K562 (cell line): ENCODE measurements around the gene ATG10. TPM values are rescaled to one million over a fixed set of nuclear protein-coding genes. Genes with fewer than 3 reads are reported as not detected.

ENCODE experiments used
- ATAC-seq: fragments of 200-7000 bp; cut with Tn5 transposase; 3 replicates; pipeline ENCODE4 v1.9.1; 2020; ENCODE audit warnings: moderate library complexity
- BruUV-seq: library from RNA; stranded (reverse); fragments of 400-500 nt; replicated peaks from 2 replicates; lab custom pipeline; 2021; lab: Mats Ljungman, UMichigan
- CTCF ChIA-PET: fragments of 300-600 bp; formaldehyde crosslinking; extraction: SDS; loops from one replicate; lab custom pipeline; 2021; ENCODE audit warnings: low intra/inter-chr PET ratio; lab: Yijun Ruan, JAX
- POLR2A ChIA-PET: fragments of 300-600, 350-650 bp; sonication (Branson Sonifier 250); formaldehyde crosslinking; extraction: SDS; loops from one replicate; lab custom pipeline; 2021; ENCODE audit warnings: antibody characterized with exemption, inconsistent platforms; lab: Yijun Ruan, JAX
- DNase-seq, 4 experiments: peaks; one replicate each; pipeline versions ENCODE4 v3.0.0 to v3.0.0-alpha.2; 2011 to 2018; ENCODE audit warnings: low spot score in 3 of 4, mixed read lengths in 3 of 4; ENCODE audit errors: extremely low read depth in 1 of 4
- FAIRE-seq: peaks from 2 replicates; lab custom pipeline; 2011; peaks lifted over from hg19 to GRCh38; lab: Jason Lieb, UNC
- H2AFZ ChIP-seq: 2 replicates; pipeline ENCODE4 v1.6.0; 2011; ENCODE audit warnings: low read depth, low read length, control low read depth, inconsistent platforms
- H3K27ac ChIP-seq: fragments of 200-600 bp; 3 replicates; pipeline ENCODE4 v1.8.0; 2011; ENCODE audit warnings: low read depth, mild to moderate bottlenecking, control low read depth, inconsistent platforms, low read length, moderate library complexity, mixed read lengths; ENCODE audit errors: extremely low read depth
- H3K27me3 ChIP-seq, 2 experiments: fragments of 300-600 bp in 1 of 2; 2 replicates in 1 of 2; 3 replicates in 1 of 2; pipeline versions ENCODE4 v1.6.0 to v1.8.0; 2011; ENCODE audit warnings: inconsistent platforms in 2 of 2, low read length in 2 of 2, mild to moderate bottlenecking in 1 of 2, mixed read lengths in 1 of 2, moderate library complexity in 1 of 2; ENCODE audit not compliant: control insufficient read depth in 2 of 2, insufficient read depth in 2 of 2
- H3K36me3 ChIP-seq: fragments of 300-600 bp; 3 replicates; pipeline ENCODE4 v1.8.0; 2011; ENCODE audit warnings: mild to moderate bottlenecking, low read length, inconsistent platforms; ENCODE audit not compliant: control insufficient read depth, insufficient read depth
- H3K4me1 ChIP-seq, 2 experiments: fragments of 200-600 bp in 1 of 2; replicated peaks in 1 of 2; 2 replicates in 1 of 2; 3 replicates in 1 of 2; pipeline versions ENCODE4 v1.5.1 to v1.8.0; 2011; ENCODE audit warnings: inconsistent platforms in 2 of 2, low read length in 2 of 2, mild to moderate bottlenecking in 1 of 2, mixed read lengths in 1 of 2, moderate library complexity in 1 of 2; ENCODE audit not compliant: control insufficient read depth in 2 of 2, insufficient read depth in 2 of 2
- H3K4me2 ChIP-seq: 2 replicates; pipeline ENCODE4 v1.6.1; 2011; ENCODE audit warnings: low read length, control low read depth, inconsistent platforms, mixed read lengths; ENCODE audit not compliant: insufficient read depth
- H3K4me3 ChIP-seq: fragments of 200-600 bp; sonication (generic), shearing (Covaris generic); 2 replicates; pipeline ENCODE4 v1.5.1; 2016; ENCODE audit warnings: control low read depth, inconsistent platforms
- H3K79me2 ChIP-seq: fragments of 200-600 bp; 3 replicates; pipeline ENCODE4 v1.8.0; 2011; ENCODE audit warnings: low read length, inconsistent platforms; ENCODE audit not compliant: control insufficient read depth, insufficient read depth
- H3K9ac ChIP-seq, 2 experiments: 2 replicates each; pipeline versions ENCODE4 v1.6.0 to v1.6.1; 2011; ENCODE audit warnings: low read depth in 2 of 2, low read length in 2 of 2, control low read depth in 1 of 2, inconsistent platforms in 1 of 2, mild to moderate bottlenecking in 1 of 2, mixed read lengths in 1 of 2; ENCODE audit not compliant: insufficient read depth in 1 of 2
- H3K9me1 ChIP-seq: one replicate; pipeline ENCODE4 v1.6.0; 2011; ENCODE audit warnings: inconsistent platforms, mild to moderate bottlenecking, low read length, moderate library complexity; ENCODE audit not compliant: control insufficient read depth, insufficient read depth
- H3K9me3 ChIP-seq: replicated peaks from 2 replicates; pipeline ENCODE4 v1.5.1; 2011; ENCODE audit warnings: low read depth, low read length, inconsistent platforms; ENCODE audit not compliant: control insufficient read depth, insufficient read depth
- H4K20me1 ChIP-seq: replicated peaks from 2 replicates; pipeline ENCODE4 v1.6.1; 2011; ENCODE audit warnings: low read length, inconsistent platforms, mixed read lengths; ENCODE audit not compliant: control insufficient read depth, insufficient read depth
- CEBPB ChIP-seq: fragments of 450-650 bp; IDR thresholded peaks from 2 replicates; pipeline ENCODE4 v1.6.1; 2016; ENCODE audit warnings: missing genetic modification characterization, missing compliant biosample characterization
- CEBPG ChIP-seq, 3 experiments: fragments of 200-800 bp in 1 of 3; sonication (Bioruptor generic) in 1 of 3; sonication (generic) in 1 of 3; formaldehyde crosslinking in 1 of 3; IDR thresholded peaks in 2 of 3; conservative IDR thresholded peaks in 1 of 3; 2 replicates each; pipeline versions ENCODE4 v1.6.1 to v1.8.0; 2016 to 2022; ENCODE audit warnings: missing compliant biosample characterization in 2 of 3, missing genetic modification characterization in 2 of 3, mild to moderate bottlenecking in 1 of 3, missing genetic modification reagents in 1 of 3
- GABPB2 ChIP-seq: fragments of 250-450 bp; sonication (Bioruptor Pico); conservative IDR thresholded peaks from 2 replicates; pipeline ENCODE4 v1.5.1; 2021; ENCODE audit warnings: mild to moderate bottlenecking
- JUND ChIP-seq, 2 experiments: IDR thresholded peaks; 2 replicates in 1 of 2; 3 replicates in 1 of 2; pipeline ENCODE4 v1.6.1; 2011; ENCODE audit warnings: borderline replicate concordance in 2 of 2, low read depth in 2 of 2, low read length in 2 of 2, improper control_type of control experiment in 1 of 2, missing biosample characterization in 1 of 2, missing genetic modification characterization in 1 of 2, missing genetic modification reagents in 1 of 2
- PPARD ChIP-seq: fragments of 250-450 bp; sonication (Bioruptor Pico); IDR thresholded peaks from 2 replicates; pipeline ENCODE4 v1.8.0; 2022; ENCODE audit warnings: inconsistent platforms, mild to moderate bottlenecking, moderate library complexity
- PTBP1 ChIP-seq: fragments of 200-400 bp; formaldehyde crosslinking; IDR thresholded peaks from 2 replicates; pipeline ENCODE4 v1.6.1; 2017; ENCODE audit warnings: low read depth, low read length
- SP2 ChIP-seq: IDR thresholded peaks from 2 replicates; pipeline ENCODE4 v1.6.1; 2011; ENCODE audit warnings: mild to moderate bottlenecking, low read depth, low read length, moderate library complexity; ENCODE audit not compliant: poor library complexity, severe bottlenecking; ENCODE audit errors: extremely low read depth
- ZFP30 ChIP-seq: fragments of 250-450 bp; sonication (Bioruptor Pico); IDR thresholded peaks from 2 replicates; pipeline ENCODE4 v1.8.0; 2022; ENCODE audit warnings: moderate library complexity, mild to moderate bottlenecking, inconsistent platforms, borderline replicate concordance
- WGBS: fragments of 100-300 bp; shearing (Covaris generic); methylation state at CpG from one replicate; pipeline ENCODE4 v1.1.6; 2016; ENCODE audit warnings: low coverage, mixed read lengths; ENCODE audit not compliant: insufficient coverage; ENCODE audit errors: missing lambda C conversion rate; 5-methylcytosine and 5-hydroxymethylcytosine counted together
- in situ Hi-C: fragments of 300-500 bp; cut with MboI; formaldehyde crosslinking; loops from 4 replicates; pipeline ENCODE4 v1.15.0; 2018; ENCODE audit warnings: inconsistent platforms, mixed read lengths
- intact Hi-C: fragments of 100-400 bp; cut with micrococcal nuclease; formaldehyde crosslinking; loops from 2 replicates; pipeline ENCODE4 v1.14.2; 2022
- polyA plus RNA-seq, 8 experiments: library from polyadenylated mRNA; depleted of rRNA in 4 of 8; stranded (reverse) in 5 of 8; unstranded in 3 of 8; fragments of >200 nt; fragmentation: Nextera tagmentation in 2 of 8; fragmentation: Illumina TruSeq in 1 of 8; extraction: Ambion mirVana in 2 of 8; extraction: Trizol in 1 of 8; gene quantifications; 2 replicates each; pipeline versions ENCODE4 v1.2.1 to v1.2.3, GENCODE V29; 2011 to 2014; ENCODE audit warnings: inconsistent platforms in 1 of 8, missing spikeins in 1 of 8
- total RNA-seq, 7 experiments: library from RNA; depleted of rRNA in 6 of 7; stranded (reverse); fragments of >200 nt in 6 of 7; fragmentation: Illumina TruSeq in 2 of 7; extraction: Trizol in 2 of 7; gene quantifications; 2 replicates each; pipeline versions ENCODE4 v1.2.1 to v1.2.3, GENCODE V29; 2011 to 2021; ENCODE audit warnings: low replicate concordance in 1 of 7
- TF ChIP-seq, protein P1 (sequence below): fragments of 450-650 bp; IDR thresholded peaks from 2 replicates; pipeline ENCODE4 v1.6.1; 2016; ENCODE audit warnings: missing biosample characterization, missing genetic modification characterization
- TF ChIP-seq, protein P2 (sequence below), 2 experiments: fragments of 450-650 bp in 1 of 2; sonication (generic) in 1 of 2; formaldehyde crosslinking in 1 of 2; IDR thresholded peaks in 1 of 2; conservative IDR thresholded peaks in 1 of 2; 2 replicates each; pipeline versions ENCODE4 v1.6.1 to v1.8.1; 2016 to 2023; ENCODE audit warnings: mild to moderate bottlenecking in 2 of 2, moderate library complexity in 2 of 2, inconsistent platforms in 1 of 2, missing genetic modification reagents in 1 of 2
- TF ChIP-seq, protein P3 (sequence below): fragments of 450-650 bp; formaldehyde crosslinking; IDR thresholded peaks from 2 replicates; pipeline ENCODE4 v1.4.0; 2022; ENCODE audit warnings: mild to moderate bottlenecking, moderate library complexity

Gene ATG10
- total and polyA plus RNA-seq, 9 of the 15 experiments (the other 6 are each of a cell fraction or from before 2014, with no cell fraction given): 7.0 to 18.8 (median 14.6) TPM

DNA sequence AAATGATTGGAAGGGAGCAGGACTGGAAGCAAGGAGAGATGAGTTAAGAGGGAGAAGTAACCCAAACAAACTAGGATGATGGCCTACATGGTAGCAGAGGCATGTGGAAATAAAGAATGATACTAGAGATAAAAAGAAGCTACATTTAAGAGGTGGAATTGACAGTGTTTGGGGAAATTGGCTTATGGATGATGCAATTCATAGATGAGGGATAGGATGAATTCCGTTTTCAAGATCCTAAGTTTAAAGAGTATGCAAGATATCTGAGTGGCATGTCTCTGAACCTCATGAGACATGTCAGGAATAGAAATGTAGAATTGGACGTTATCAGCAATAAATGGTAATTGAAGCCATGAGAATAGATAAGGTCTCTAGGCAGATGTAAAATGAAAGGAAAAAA, 232.7 kb downstream of the ATG10 start:
- FAIRE-seq: no peak
- Histone ChIP-seq H2AFZ (peak overlapping the region; percentile 48; the same call in 1 of the 2 replicates), H3K27ac (peak overlapping the region; percentile 13; the same call in 1 of the 3 replicates), H4K20me1 (no peaks in the 10 kb centered on the region), H3K36me3 (no peaks in the 10 kb centered on the region), H3K79me2 (no peaks in the 10 kb centered on the region), H3K4me3 (no peak overlapping the region), H3K9ac (no peak overlapping the region), H3K9me3 (no peaks in the 10 kb centered on the region), H3K27me3 (no peaks in the 10 kb centered on the region), H3K4me1 (peaks cover 0 to 9% of the 10 kb centered on the region in 2 experiments; a peak in 2 of 5 replicates), H3K9me1 (no peaks in the 10 kb centered on the region), H3K4me2 (peak overlapping the region; percentile 30; the same call in 1 of the 2 replicates)
- DNase-seq: no peak
- no TSS peak for BruUV-seq
- intact Hi-C loops (no loop called here), in situ Hi-C loops (no loop called here)
- TF ChIP-seq, protein P1, sequence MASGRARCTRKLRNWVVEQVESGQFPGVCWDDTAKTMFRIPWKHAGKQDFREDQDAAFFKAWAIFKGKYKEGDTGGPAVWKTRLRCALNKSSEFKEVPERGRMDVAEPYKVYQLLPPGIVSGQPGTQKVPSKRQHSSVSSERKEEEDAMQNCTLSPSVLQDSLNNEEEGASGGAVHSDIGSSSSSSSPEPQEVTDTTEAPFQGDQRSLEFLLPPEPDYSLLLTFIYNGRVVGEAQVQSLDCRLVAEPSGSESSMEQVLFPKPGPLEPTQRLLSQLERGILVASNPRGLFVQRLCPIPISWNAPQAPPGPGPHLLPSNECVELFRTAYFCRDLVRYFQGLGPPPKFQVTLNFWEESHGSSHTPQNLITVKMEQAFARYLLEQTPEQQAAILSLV: 0 out of 2 replicates have a peak, but pooled peaks have one; percentile 11
- TF ChIP-seq ZFP30 (no peak), JUND (IDR thresholded peaks at IDR 0.05; ENCODE audit: borderline replicate concordance, low read depth, low read length) (0 out of 2 replicates have a peak, but pooled peaks have one; percentile 7), JUND (tag; IDR thresholded peaks at IDR 0.05; ENCODE audit: borderline replicate concordance, low read depth, low read length) (no peak), CEBPG (CRISPR knock-in tag; IDR thresholded peaks at IDR 0.05) (no peak), CEBPG (tag; conservative IDR thresholded peaks at IDR 0.05 in 1 of 2, IDR thresholded peaks at IDR 0.05 in 1 of 2) (peak; percentile 74 to 83), GABPB2 (CRISPR knock-in tag) (no peak), PTBP1 (no peak), PPARD (CRISPR knock-in tag) (no peak), CEBPB (tag) (peak; percentile 67), SP2 (no peak)
- TF ChIP-seq, protein P2, sequence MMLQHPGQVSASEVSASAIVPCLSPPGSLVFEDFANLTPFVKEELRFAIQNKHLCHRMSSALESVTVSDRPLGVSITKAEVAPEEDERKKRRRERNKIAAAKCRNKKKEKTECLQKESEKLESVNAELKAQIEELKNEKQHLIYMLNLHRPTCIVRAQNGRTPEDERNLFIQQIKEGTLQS (IDR thresholded peaks at IDR 0.05): peak; percentile 81
- TF ChIP-seq, protein P2 (CRISPR knock-in tag; conservative IDR thresholded peaks at IDR 0.05): no peak
- TF ChIP-seq, protein P3, sequence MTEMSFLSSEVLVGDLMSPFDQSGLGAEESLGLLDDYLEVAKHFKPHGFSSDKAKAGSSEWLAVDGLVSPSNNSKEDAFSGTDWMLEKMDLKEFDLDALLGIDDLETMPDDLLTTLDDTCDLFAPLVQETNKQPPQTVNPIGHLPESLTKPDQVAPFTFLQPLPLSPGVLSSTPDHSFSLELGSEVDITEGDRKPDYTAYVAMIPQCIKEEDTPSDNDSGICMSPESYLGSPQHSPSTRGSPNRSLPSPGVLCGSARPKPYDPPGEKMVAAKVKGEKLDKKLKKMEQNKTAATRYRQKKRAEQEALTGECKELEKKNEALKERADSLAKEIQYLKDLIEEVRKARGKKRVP (CRISPR knock-in tag): peak; percentile 60; the same call in 1 of the 2 replicates
- 31% methylated on average over 2 of the region's 2 CpGs for WGBS
- POLR2A ChIA-PET: no interaction called here
- ATAC-seq: no peak
- CTCF ChIA-PET: no interaction called here
